ENCODE measurements around the gene MYO10.

DNA sequence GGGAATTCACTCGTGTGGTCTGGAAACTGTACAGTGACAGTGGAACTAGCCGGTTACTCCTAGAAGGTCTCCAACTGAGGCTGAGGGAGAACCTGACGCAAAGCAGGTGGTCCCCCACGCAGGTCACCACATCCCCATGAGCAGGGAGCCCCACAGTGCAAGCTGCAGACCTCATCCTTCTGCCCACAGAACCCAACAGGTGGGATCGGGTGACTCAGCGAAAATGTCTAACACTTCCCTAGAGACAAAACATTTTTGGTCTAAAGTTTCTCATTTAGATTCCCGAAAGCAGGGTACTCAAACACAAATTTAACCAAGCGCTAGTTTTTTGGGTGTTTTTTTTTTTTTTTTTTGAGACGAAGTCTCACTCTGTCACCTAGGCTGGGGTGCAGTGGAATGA, 256.9 kb downstream of the MYO10 start:
- TF ChIP-seq, protein P1, sequence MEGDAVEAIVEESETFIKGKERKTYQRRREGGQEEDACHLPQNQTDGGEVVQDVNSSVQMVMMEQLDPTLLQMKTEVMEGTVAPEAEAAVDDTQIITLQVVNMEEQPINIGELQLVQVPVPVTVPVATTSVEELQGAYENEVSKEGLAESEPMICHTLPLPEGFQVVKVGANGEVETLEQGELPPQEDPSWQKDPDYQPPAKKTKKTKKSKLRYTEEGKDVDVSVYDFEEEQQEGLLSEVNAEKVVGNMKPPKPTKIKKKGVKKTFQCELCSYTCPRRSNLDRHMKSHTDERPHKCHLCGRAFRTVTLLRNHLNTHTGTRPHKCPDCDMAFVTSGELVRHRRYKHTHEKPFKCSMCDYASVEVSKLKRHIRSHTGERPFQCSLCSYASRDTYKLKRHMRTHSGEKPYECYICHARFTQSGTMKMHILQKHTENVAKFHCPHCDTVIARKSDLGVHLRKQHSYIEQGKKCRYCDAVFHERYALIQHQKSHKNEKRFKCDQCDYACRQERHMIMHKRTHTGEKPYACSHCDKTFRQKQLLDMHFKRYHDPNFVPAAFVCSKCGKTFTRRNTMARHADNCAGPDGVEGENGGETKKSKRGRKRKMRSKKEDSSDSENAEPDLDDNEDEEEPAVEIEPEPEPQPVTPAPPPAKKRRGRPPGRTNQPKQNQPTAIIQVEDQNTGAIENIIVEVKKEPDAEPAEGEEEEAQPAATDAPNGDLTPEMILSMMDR (IDR thresholded peaks at IDR 0.05; ENCODE audit: borderline replicate concordance, extremely low read depth, low read length, poor library complexity, severe bottlenecking): no peak
- no peak for TF ChIP-seq EZH2 (IDR thresholded peaks at IDR 0.05; ENCODE audit: borderline replicate concordance, low read depth, low read length, severe bottlenecking)
